OCI-LY1 (cell line): Measurements from ENCODE around the gene MXD1.

ENCODE experiments used
- H2AFZ ChIP-seq: fragments of 200-600 bp; sonication (generic), shearing (Covaris generic); 2 replicates; pipeline ENCODE4 v1.6.0; 2014; ENCODE audit warnings: antibody characterized with exemption, mild to moderate bottlenecking, low read length
- H3F3A ChIP-seq: fragments of 200-600 bp; sonication (generic), shearing (Covaris generic); 2 replicates; pipeline ENCODE4 v1.6.0; 2014; ENCODE audit warnings: mild to moderate bottlenecking, antibody characterized with exemption, low read length, moderate library complexity; ENCODE audit not compliant: insufficient read depth
- H3K27ac ChIP-seq: fragments of 200-600 bp; sonication (generic); 2 replicates; pipeline ENCODE4 v1.5.1; 2014; ENCODE audit warnings: low read length, mixed run types, mild to moderate bottlenecking, low read depth; ENCODE audit not compliant: poor library complexity, severe bottlenecking
- H3K27me3 ChIP-seq: fragments of 200-600 bp; sonication (generic); 2 replicates; pipeline ENCODE4 v1.6.0; 2014; ENCODE audit warnings: antibody characterized with exemption, mild to moderate bottlenecking, low read length, moderate library complexity; ENCODE audit not compliant: insufficient read depth
- H3K36me3 ChIP-seq: fragments of 200-600 bp; sonication (generic); 2 replicates; pipeline ENCODE4 v1.6.1; 2014; ENCODE audit warnings: mild to moderate bottlenecking, antibody characterized with exemption, low read length, moderate library complexity, mixed read lengths; ENCODE audit not compliant: insufficient read depth
- H3K4me1 ChIP-seq: fragments of 200-600 bp; sonication (generic); 2 replicates; pipeline ENCODE4 v1.5.1; 2014; ENCODE audit warnings: mild to moderate bottlenecking, low read length, moderate library complexity; ENCODE audit not compliant: insufficient read depth, severe bottlenecking
- H3K4me2 ChIP-seq: fragments of 200-600 bp; sonication (generic), shearing (Covaris generic); 2 replicates; pipeline ENCODE4 v1.6.1; 2014; ENCODE audit warnings: low read length
- H3K4me3 ChIP-seq: fragments of 200-600 bp; sonication (generic); 2 replicates; pipeline ENCODE4 v1.5.1; 2014; ENCODE audit warnings: low read length, low read depth, mild to moderate bottlenecking, mixed read lengths; ENCODE audit not compliant: poor library complexity, severe bottlenecking
- H3K79me2 ChIP-seq: fragments of 200-600 bp; shearing (Covaris generic); 2 replicates; pipeline ENCODE4 v1.6.1; 2016; ENCODE audit warnings: mixed run types, low read length, mixed read lengths; ENCODE audit not compliant: insufficient read depth
- H3K9ac ChIP-seq: fragments of 200-600 bp; sonication (generic), shearing (Covaris generic); 2 replicates; pipeline ENCODE4 v1.6.1; 2014; ENCODE audit warnings: mild to moderate bottlenecking, low read length, mixed read lengths
- H3K9me2 ChIP-seq: fragments of 200-600 bp; sonication (generic), shearing (Covaris generic); 2 replicates; pipeline ENCODE4 v1.6.1; 2014; ENCODE audit warnings: low read depth, mild to moderate bottlenecking, low read length, mixed read lengths
- H3K9me3 ChIP-seq: fragments of 200-600 bp; shearing (Covaris generic); 2 replicates; pipeline ENCODE4 v1.6.1; 2014; ENCODE audit warnings: low read length, mixed read lengths
- H4K20me1 ChIP-seq: fragments of 200-600 bp; sonication (generic), shearing (Covaris generic); 2 replicates; pipeline ENCODE4 v1.6.0; 2016; ENCODE audit warnings: mild to moderate bottlenecking, low read length; ENCODE audit not compliant: insufficient read depth
- EZH2 ChIP-seq: fragments of 200-600 bp; sonication (generic), shearing (Covaris generic); IDR thresholded peaks from 2 replicates; pipeline ENCODE4 v1.8.0; 2017; ENCODE audit warnings: borderline replicate concordance, mixed run types, mild to moderate bottlenecking, antibody characterized with exemption, low read length, moderate library complexity, mixed read lengths
- TF ChIP-seq, protein P1 (sequence below): fragments of 200-600 bp; sonication (generic), shearing (Covaris generic); IDR thresholded peaks from 2 replicates; pipeline ENCODE4 v1.5.1; 2017; ENCODE audit warnings: mild to moderate bottlenecking, antibody characterized with exemption, low read length, moderate library complexity, mixed read lengths

The MXD1 gene

DNA sequence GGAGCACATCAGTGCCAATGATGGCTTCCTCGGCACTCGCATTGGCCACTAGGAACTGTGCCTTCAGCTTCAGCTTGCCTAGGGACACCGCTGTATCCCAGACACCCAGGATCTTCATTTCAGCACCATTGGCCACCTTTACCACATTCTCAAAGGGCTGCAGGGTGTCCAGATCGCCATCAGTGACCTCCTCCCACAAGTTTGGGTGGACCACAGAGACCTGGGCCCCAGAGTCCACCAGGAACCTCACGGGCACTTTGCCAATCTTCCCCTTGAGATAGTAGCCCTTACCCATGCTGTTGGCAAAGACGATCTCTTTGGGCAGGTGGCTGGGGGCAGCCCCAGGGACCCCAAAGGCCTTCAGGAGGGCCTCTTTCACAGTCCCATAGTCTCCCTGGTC is 45.9 kb downstream of the MXD1 start:
- H3K9ac ChIP-seq: no peak overlapping the region
- H3F3A ChIP-seq: no peaks in the 10 kb centered on the region
- no peaks in the 10 kb centered on the region for H3K4me1 ChIP-seq
- no peak overlapping the region for H3K27ac ChIP-seq
- no peaks in the 10 kb centered on the region for H3K79me2 ChIP-seq
- H3K4me3 ChIP-seq: no peak overlapping the region
- no peak overlapping the region for H3K4me2 ChIP-seq
- TF ChIP-seq, protein P1, sequence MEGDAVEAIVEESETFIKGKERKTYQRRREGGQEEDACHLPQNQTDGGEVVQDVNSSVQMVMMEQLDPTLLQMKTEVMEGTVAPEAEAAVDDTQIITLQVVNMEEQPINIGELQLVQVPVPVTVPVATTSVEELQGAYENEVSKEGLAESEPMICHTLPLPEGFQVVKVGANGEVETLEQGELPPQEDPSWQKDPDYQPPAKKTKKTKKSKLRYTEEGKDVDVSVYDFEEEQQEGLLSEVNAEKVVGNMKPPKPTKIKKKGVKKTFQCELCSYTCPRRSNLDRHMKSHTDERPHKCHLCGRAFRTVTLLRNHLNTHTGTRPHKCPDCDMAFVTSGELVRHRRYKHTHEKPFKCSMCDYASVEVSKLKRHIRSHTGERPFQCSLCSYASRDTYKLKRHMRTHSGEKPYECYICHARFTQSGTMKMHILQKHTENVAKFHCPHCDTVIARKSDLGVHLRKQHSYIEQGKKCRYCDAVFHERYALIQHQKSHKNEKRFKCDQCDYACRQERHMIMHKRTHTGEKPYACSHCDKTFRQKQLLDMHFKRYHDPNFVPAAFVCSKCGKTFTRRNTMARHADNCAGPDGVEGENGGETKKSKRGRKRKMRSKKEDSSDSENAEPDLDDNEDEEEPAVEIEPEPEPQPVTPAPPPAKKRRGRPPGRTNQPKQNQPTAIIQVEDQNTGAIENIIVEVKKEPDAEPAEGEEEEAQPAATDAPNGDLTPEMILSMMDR: no peak
- TF ChIP-seq EZH2: no peak
- no peaks in the 10 kb centered on the region for H3K36me3 ChIP-seq
- H2AFZ ChIP-seq: no peak overlapping the region
- peaks cover 10% of the 10 kb centered on the region for H3K27me3 ChIP-seq
- H3K9me3 ChIP-seq: no peaks in the 10 kb centered on the region
- no peaks in the 10 kb centered on the region for H4K20me1 ChIP-seq
- no peaks in the 10 kb centered on the region for H3K9me2 ChIP-seq

DNA sequence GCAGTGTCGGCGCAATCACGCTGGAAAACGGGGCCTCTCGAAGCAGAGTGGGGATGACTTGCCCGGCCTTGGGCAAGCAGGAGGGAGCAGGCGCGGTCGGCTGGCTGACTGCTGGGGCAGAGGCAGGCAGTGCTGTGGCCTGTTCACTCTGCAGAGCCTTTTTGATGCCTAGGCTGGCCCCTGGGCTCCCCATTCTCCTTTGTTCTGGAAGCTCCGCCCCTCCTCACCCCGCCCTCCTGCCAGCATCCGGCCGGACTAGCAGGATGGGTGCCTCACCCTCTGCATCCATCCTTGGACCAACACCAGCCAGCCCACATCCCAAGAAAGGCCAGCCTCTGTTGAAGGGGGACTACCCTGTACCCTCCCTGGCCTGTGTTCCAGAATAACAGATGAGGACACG is 46.6 kb downstream of the MXD1 start, which contains the start of gene ASPRV1:
TSS of gene ASPRV1 (minus strand) at position 136 of the 400 bp plus-strand sequence. CDS start 195 bp downstream, outside the sequence.
- Histone ChIP-seq H3K79me2 (no peaks in the 10 kb centered on the region), H2AFZ (no peak within 1 kb of the TSS), H3K27ac (no peak within 1 kb of the TSS), H3K4me3 (no peak within 1 kb of the TSS), H3K9me2 (no peaks in the 10 kb centered on the region), H3K36me3 (no peaks in the 10 kb centered on the region), H3K9me3 (no peaks in the 10 kb centered on the region), H3K4me1 (no peaks in the 10 kb centered on the region), H4K20me1 (no peaks in the 10 kb centered on the region), H3F3A (no peaks in the 10 kb centered on the region), H3K27me3 (peaks cover 10% of the 10 kb centered on the region), H3K4me2 (no peak within 1 kb of the TSS), H3K9ac (no peak within 1 kb of the TSS)
- TF ChIP-seq, protein P1: no peak
- no peak for TF ChIP-seq EZH2

DNA sequence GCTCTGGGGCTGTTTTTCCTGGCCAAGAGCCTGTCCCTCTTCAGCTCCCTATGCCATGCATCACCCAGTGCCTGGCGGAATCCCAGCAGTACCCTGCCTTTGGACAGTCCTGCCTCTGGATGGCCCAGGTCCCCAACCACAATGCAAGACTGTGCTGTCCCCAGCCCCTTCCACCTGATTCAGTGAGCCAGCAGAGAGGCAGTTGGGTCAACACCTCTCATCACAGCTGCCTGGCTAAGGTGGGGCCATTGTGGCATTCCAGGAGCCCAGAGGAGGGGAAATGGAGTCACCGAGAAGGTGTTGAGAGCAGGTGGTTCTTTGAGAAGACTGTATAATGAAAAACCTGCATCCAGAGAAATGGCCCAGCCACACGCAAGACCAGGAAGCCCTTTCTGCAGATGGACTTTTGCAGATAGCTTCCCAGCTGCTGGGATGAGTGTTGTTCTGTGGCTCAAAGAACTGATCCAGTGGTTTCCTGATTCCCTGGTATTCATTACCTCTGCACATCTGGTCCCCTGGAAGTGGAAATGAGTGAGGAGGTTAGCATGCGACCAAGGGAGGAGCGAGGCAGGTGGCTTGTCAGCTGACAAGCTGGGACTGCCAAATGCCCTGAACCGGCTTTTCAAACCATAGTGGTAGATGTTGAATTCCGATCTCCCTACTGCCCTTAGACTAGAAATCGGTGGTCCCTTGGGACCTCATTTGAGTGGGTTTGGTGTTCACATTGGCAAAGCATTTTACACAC is 48.2 kb downstream of the MXD1 start:
- Histone ChIP-seq H3F3A (no peaks in the 10 kb centered on the region), H3K9me2 (no peaks in the 10 kb centered on the region), H3K36me3 (no peaks in the 10 kb centered on the region), H2AFZ (no peak overlapping the region), H3K79me2 (no peaks in the 10 kb centered on the region), H3K27ac (no peak overlapping the region), H3K4me3 (no peak overlapping the region), H3K4me1 (no peaks in the 10 kb centered on the region), H4K20me1 (no peaks in the 10 kb centered on the region), H3K9me3 (no peaks in the 10 kb centered on the region), H3K9ac (no peak overlapping the region), H3K27me3 (peaks cover 10% of the 10 kb centered on the region), H3K4me2 (no peak overlapping the region)
- TF ChIP-seq, protein P1: no peak
- no peak for TF ChIP-seq EZH2
